ENCODE results near the gene ZNF337. TPM values are rescaled to one million over a fixed set of nuclear protein-coding genes. Genes with fewer than 3 reads are reported as not detected.
"Not testable (repeated sequence)": the region's sequence is repeated elsewhere in the genome, so short reads cannot be mapped to it uniquely, and the experiment has no call there.

The ZNF337 gene
- total and polyA plus RNA-seq, 3 experiments from 2014 or later: 12.5 to 15.4 (median 12.7) TPM

DNA sequence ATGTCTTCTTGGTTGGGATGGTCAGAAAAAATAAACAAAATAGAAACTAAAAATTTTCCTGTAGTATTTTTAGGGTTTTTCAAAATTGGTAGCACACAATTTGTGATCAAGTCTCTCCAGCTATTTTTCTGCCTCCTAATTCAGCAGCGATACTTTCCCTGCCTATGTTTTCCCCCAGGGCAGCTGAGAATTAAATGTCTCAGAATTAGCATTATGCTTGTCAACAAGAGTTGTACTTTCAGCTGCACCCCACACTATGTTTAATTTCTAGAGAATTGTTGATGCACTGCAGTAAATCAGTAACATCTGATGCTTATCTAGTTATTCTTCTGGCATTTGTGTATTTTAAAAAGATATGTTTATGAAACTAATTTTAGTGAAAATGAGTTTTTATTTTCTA, 34.2 kb upstream of the ZNF337 start:
- no peak overlapping the region for H3K4me3 ChIP-seq (ENCODE audit: low read length)
- CTCF ChIA-PET: no interaction called here
- Mint-ChIP-seq H3K4me1 (peaks cover 3 to 5% (median 4%) of the 10 kb centered on the region in 3 donors), H3K36me3 (peaks cover 5 to 18% (median 14%) of the 10 kb centered on the region in 3 donors), H3K27ac (no peak overlapping the region), H3K27me3 (no peaks in the 10 kb centered on the region), H3K4me3 (no peak overlapping the region), H3K9me3 (peaks cover 13 to 17% (median 17%) of the 10 kb centered on the region in 5 donors)
- H3K27me3 ChIP-seq (ENCODE audit: insufficient read depth, low read length, poor library complexity, severe bottlenecking): no peaks in the 10 kb centered on the region
- peaks cover under 1% of the 10 kb centered on the region for H3K4me1 ChIP-seq (ENCODE audit: insufficient read depth, low read length)
- DNase-seq: no peak
- no peaks in the 10 kb centered on the region for H3K36me3 ChIP-seq (ENCODE audit: insufficient read depth, low read length)
- H3K9me3 ChIP-seq (ENCODE audit: low read length): peaks cover 13% of the 10 kb centered on the region
- POLR2A ChIA-PET: no interaction called here
- no peak overlapping the region for H3K27ac ChIP-seq (ENCODE audit: low read depth, low read length)

DNA sequence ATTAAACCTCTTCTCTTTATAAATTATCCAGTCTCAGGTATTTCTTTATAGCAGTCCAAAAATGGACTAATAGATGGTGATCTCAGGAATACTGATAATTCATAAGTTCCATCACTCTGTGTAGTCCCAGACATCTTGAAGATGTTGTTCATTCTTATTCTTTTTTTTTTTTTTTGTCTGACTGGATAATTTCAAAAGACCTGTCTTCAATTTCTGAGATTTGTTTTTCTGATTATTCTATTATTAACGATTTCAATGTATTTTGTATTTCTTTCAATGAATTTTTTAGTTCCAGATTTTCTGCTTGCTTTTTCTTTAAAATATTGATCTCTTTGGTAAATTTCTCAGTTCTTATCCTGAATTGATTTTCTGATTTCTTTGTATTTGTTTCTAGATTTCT, 29.7 kb upstream of the ZNF337 start:
- H3K4me3 Mint-ChIP-seq: peak overlapping the region in 1 of 7 donors; percentile 50
- peaks cover 9 to 11% (median 10%) of the 10 kb centered on the region in 3 donors for H3K4me1 Mint-ChIP-seq
- no peak overlapping the region for H3K27ac ChIP-seq (ENCODE audit: low read depth, low read length)
- H3K4me3 ChIP-seq (ENCODE audit: low read length): no peak overlapping the region
- ChIA-PET POLR2A (no interaction called here), CTCF (no interaction called here)
- H3K36me3 ChIP-seq (ENCODE audit: insufficient read depth, low read length): no peaks in the 10 kb centered on the region
- DNase-seq: no peak
- no peaks in the 10 kb centered on the region for H3K27me3 Mint-ChIP-seq
- peaks cover 6% of the 10 kb centered on the region for H3K4me1 ChIP-seq (ENCODE audit: insufficient read depth, low read length)
- H3K27ac Mint-ChIP-seq: peak overlapping the region in 1 of 8 donors; percentile 9
- peaks cover 29 to 47% (median 33%) of the 10 kb centered on the region in 5 donors for H3K9me3 Mint-ChIP-seq
- H3K9me3 ChIP-seq (ENCODE audit: low read length): peaks cover 13% of the 10 kb centered on the region
- no peaks in the 10 kb centered on the region for H3K27me3 ChIP-seq (ENCODE audit: insufficient read depth, low read length, poor library complexity, severe bottlenecking)
- peaks cover 6 to 43% (median 24%) of the 10 kb centered on the region in 3 donors for H3K36me3 Mint-ChIP-seq

DNA sequence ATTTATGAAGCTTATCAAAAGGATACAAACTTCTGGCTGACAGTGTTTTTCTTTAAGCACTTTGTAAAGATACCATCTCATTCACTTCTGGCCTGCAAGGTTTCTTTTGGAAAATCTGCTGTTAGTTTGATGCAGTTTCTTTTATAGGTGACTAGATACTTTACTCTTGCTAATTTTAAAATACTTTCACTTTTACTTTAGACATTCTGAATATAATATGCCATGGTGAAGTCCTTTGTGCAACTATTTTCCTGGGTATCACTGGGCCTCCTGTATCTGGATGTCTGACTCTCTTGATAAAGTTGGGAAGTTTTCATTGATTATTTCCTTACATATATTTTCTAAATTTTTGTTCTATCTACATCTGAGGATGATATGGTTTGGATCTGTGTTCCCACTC, 29.0 kb upstream of the ZNF337 start:
- Histone ChIP-seq H3K27ac (ENCODE audit: low read depth, low read length) (no peak overlapping the region), H3K4me3 (ENCODE audit: low read length) (no peak overlapping the region), H3K4me1 (ENCODE audit: insufficient read depth, low read length) (peaks cover 6% of the 10 kb centered on the region), H3K27me3 (ENCODE audit: insufficient read depth, low read length, poor library complexity, severe bottlenecking) (no peaks in the 10 kb centered on the region), H3K9me3 (ENCODE audit: low read length) (peaks cover 16% of the 10 kb centered on the region), H3K36me3 (ENCODE audit: insufficient read depth, low read length) (no peaks in the 10 kb centered on the region)
- Mint-ChIP-seq H3K4me3 (peak overlapping the region in 2 of 7 donors; percentile 50 to 54), H3K9me3 (peaks cover 29 to 52% (median 33%) of the 10 kb centered on the region in 5 donors), H3K4me1 (peaks cover 10 to 11% (median 11%) of the 10 kb centered on the region in 3 donors), H3K27me3 (no peaks in the 10 kb centered on the region), H3K27ac (peak overlapping the region in 2 of 8 donors; percentile 53 to 64), H3K36me3 (peaks cover 6 to 43% (median 24%) of the 10 kb centered on the region in 3 donors)
- ChIA-PET POLR2A (no interaction called here), CTCF (no interaction called here)
- no peak for DNase-seq

DNA sequence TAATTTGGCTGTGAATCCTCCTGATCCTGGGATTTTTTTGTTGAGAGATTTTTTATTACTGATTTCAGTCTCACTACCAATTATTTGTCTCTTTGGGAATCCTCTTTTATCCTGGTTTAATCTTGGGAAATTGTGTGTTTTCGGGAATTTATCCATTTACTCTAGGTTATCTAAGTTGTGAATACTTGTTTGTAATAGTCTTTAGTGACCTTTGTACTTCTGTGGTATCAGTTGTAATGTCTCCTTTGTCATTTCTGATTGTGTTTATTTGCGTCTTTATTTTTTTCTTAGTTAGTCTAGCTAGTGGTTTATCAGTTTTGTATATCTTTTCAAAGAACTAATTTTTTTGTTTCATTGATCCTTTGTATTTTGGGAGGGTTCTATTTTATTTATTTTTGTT, 27.3 kb upstream of the ZNF337 start:
- H3K27ac Mint-ChIP-seq: no peak overlapping the region
- H3K9me3 Mint-ChIP-seq: peaks cover 29 to 56% (median 33%) of the 10 kb centered on the region in 5 donors
- Histone ChIP-seq H3K27me3 (ENCODE audit: insufficient read depth, low read length, poor library complexity, severe bottlenecking) (no peaks in the 10 kb centered on the region), H3K9me3 (ENCODE audit: low read length) (peaks cover 16% of the 10 kb centered on the region), H3K4me3 (ENCODE audit: low read length) (no peak overlapping the region), H3K27ac (ENCODE audit: low read depth, low read length) (no peak overlapping the region), H3K4me1 (ENCODE audit: insufficient read depth, low read length) (peaks cover 15% of the 10 kb centered on the region), H3K36me3 (ENCODE audit: insufficient read depth, low read length) (no peaks in the 10 kb centered on the region)
- no peak overlapping the region for H3K4me3 Mint-ChIP-seq
- peaks cover 19 to 26% (median 22%) of the 10 kb centered on the region in 3 donors for H3K4me1 Mint-ChIP-seq
- H3K36me3 Mint-ChIP-seq: peaks cover 6 to 43% (median 25%) of the 10 kb centered on the region in 3 donors
- ChIA-PET CTCF (no interaction called here), POLR2A (no interaction called here)
- H3K27me3 Mint-ChIP-seq: no peaks in the 10 kb centered on the region
- no peak for DNase-seq

DNA sequence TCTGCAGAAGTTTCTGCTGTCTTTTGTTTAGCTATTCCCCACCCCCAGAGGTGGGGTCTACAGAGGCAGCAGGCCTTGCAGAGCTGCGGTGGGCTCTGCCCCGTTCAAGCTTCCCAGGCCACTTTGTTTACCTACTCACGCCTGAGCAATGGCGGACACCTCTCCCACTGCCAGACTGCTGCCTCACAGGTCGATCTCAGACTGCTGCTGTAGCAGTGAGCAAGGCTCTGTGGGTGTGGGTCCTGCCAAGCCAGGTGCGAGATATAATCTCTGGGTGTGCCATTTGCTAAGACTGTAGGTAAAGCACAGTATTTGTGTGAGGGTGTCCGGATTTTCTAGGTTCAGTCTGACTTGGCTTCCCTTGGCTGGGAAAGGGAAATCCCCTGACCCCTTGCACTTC, 23.6 kb upstream of the ZNF337 start:
- Histone ChIP-seq H3K9me3 (ENCODE audit: low read length) (peaks cover 3% of the 10 kb centered on the region), H3K27ac (ENCODE audit: low read depth, low read length) (no peak overlapping the region), H3K4me3 (ENCODE audit: low read length) (no peak overlapping the region), H3K36me3 (ENCODE audit: insufficient read depth, low read length) (no peaks in the 10 kb centered on the region), H3K27me3 (ENCODE audit: insufficient read depth, low read length, poor library complexity, severe bottlenecking) (no peaks in the 10 kb centered on the region), H3K4me1 (ENCODE audit: insufficient read depth, low read length) (peaks cover 9% of the 10 kb centered on the region)
- CTCF ChIA-PET: no interaction called here
- peak overlapping the region in 2 of 8 donors; percentile 79 to 91 for H3K27ac Mint-ChIP-seq
- H3K27me3 Mint-ChIP-seq: no peaks in the 10 kb centered on the region
- H3K36me3 Mint-ChIP-seq: peaks cover 1 to 34% (median 8%) of the 10 kb centered on the region in 3 donors
- peaks cover 14 to 53% (median 21%) of the 10 kb centered on the region in 5 donors for H3K9me3 Mint-ChIP-seq
- H3K4me3 Mint-ChIP-seq: peak overlapping the region in 1 of 7 donors; percentile 83
- no peak for DNase-seq
- H3K4me1 Mint-ChIP-seq: peaks cover 15 to 28% (median 25%) of the 10 kb centered on the region in 3 donors
- POLR2A ChIA-PET: no interaction called here

DNA sequence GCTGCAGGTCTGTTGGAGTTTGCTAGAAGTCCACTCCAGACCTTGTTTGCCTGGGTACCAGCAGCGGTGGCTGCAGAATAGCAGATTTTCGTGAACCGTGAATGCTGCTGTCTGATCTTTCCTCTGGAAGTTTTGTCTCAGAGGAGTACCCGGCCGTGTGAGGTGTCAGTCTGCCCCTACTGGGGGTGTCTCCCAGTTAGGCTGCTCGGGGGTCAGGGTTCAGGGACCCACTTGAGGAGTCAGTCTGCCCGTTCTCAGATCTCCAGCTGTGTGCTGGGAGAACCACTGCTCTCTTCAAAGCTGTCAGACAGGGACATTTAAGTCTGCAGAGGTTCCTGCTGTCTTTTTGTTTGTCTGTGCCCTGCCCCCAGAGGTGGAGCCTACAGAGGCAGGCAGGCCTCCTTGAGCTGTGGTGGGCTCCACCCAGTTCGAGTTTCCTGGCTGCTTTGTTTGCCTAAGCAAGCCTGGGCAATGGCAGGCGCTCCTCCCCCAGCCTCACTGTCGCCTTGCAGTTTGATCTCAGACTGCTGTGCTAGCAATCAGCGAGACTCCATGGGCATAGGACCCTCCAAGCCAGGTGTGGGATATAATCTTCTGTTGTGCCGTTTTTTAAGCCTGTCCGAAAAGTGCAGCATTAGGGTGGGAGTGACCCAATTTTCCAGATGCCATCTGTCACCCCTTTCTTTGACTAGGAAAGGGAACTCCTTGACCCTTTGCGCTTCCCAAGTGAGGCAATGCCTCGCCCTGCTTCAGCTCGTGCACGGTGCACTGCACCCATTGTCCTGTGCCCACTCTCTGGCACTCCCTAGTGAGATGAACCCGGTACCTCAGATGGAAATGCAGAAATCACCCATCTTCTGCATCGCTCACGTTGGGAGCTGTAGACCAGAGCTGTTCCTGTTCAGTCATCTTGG, 22.5 kb upstream of the ZNF337 start:
- peaks cover 4 to 46% (median 15%) of the 10 kb centered on the region in 5 donors for H3K9me3 Mint-ChIP-seq
- POLR2A ChIA-PET; H3K27me3 ChIP-seq (ENCODE audit: insufficient read depth, low read length, poor library complexity, severe bottlenecking); H3K27ac ChIP-seq (ENCODE audit: low read depth, low read length); H3K27me3 Mint-ChIP-seq; H3K9me3 ChIP-seq (ENCODE audit: low read length); H3K4me1 ChIP-seq (ENCODE audit: insufficient read depth, low read length); H3K36me3 ChIP-seq (ENCODE audit: insufficient read depth, low read length); CTCF ChIA-PET: not testable (repeated sequence)
- peak overlapping the region; percentile 75 to 94 (median 78) for H3K27ac Mint-ChIP-seq
- peak overlapping the region; percentile 27 to 83 (median 73) for H3K4me3 Mint-ChIP-seq
- H3K4me1 Mint-ChIP-seq: peaks cover 14 to 27% (median 24%) of the 10 kb centered on the region in 3 donors
- peak in 4 of 5 donors; percentile 23 to 72 (median 63) for DNase-seq
- peaks cover 0 to 29% (median 8%) of the 10 kb centered on the region in 3 donors for H3K36me3 Mint-ChIP-seq
- H3K4me3 ChIP-seq (ENCODE audit: low read length): peak overlapping the region; percentile 36

DNA sequence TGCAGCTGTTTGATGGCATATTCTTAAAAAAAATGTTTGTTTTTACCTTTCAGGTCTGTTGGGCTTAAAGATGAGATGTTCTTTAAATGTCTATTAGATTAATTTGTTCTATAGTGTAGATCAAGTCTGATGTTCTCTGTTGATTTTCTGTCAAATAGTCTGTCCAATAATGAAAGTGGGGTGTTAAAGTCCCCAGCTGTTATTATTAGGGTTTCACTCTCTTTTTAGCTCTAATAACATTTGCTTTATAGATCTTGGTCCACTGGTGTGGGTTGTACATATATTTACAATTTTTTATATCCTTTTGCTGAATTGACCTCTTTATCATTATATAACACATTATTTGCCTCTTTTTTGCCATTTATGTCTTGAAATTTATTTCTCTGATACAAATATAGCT, 11.0 kb upstream of the ZNF337 start:
- H3K9me3 ChIP-seq (ENCODE audit: low read length): no peaks in the 10 kb centered on the region
- CTCF ChIA-PET: no interaction called here
- no peaks in the 10 kb centered on the region for H3K27me3 ChIP-seq (ENCODE audit: insufficient read depth, low read length, poor library complexity, severe bottlenecking)
- H3K36me3 Mint-ChIP-seq: peaks cover 1 to 51% (median 6%) of the 10 kb centered on the region in 3 donors
- H3K4me1 Mint-ChIP-seq: peaks cover 22 to 32% (median 23%) of the 10 kb centered on the region in 3 donors
- no peak for DNase-seq
- no peak overlapping the region for H3K27ac ChIP-seq (ENCODE audit: low read depth, low read length)
- H3K9me3 Mint-ChIP-seq: peaks cover 0 to 20% (median 5%) of the 10 kb centered on the region in 5 donors
- H3K36me3 ChIP-seq (ENCODE audit: insufficient read depth, low read length): no peaks in the 10 kb centered on the region
- peaks cover 20% of the 10 kb centered on the region for H3K4me1 ChIP-seq (ENCODE audit: insufficient read depth, low read length)
- H3K4me3 Mint-ChIP-seq: no peak overlapping the region
- peak overlapping the region in 2 of 8 donors; percentile 29 to 75 for H3K27ac Mint-ChIP-seq
- POLR2A ChIA-PET: no interaction called here
- H3K27me3 Mint-ChIP-seq: peaks cover 0 to 3% of the 10 kb centered on the region in 2 donors
- H3K4me3 ChIP-seq (ENCODE audit: low read length): no peak overlapping the region

DNA sequence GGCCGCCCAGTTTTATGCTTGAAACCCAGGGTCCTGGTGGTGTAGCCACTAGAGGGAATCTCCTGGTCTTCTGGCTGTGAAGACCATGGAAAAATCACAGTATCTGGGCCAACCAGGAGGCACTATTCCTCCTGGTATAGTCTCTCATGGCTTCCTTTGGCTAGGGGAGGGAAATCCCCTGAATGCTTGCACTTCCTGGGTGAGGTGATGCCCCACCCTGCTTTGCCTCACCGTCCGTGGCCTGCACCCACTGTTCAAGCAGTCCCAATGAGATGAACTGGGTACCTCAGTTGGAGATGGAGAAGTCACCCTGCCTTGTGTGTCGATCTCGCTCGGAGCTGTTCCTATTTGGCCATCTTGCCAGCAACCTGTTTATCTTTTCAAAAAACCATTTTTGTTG, 10.1 kb upstream of the ZNF337 start:
- H3K36me3 Mint-ChIP-seq: peaks cover 1 to 49% (median 2%) of the 10 kb centered on the region in 3 donors
- no peak overlapping the region for H3K27ac ChIP-seq (ENCODE audit: low read depth, low read length)
- no peaks in the 10 kb centered on the region for H3K27me3 ChIP-seq (ENCODE audit: insufficient read depth, low read length, poor library complexity, severe bottlenecking)
- H3K9me3 ChIP-seq (ENCODE audit: low read length): no peaks in the 10 kb centered on the region
- H3K9me3 Mint-ChIP-seq: peaks cover 0 to 13% (median 2%) of the 10 kb centered on the region in 5 donors
- peak in 3 of 5 donors; percentile 22 to 44 (median 31) for DNase-seq
- CTCF ChIA-PET: no interaction called here
- peak overlapping the region in 7 of 8 donors; percentile 58 to 94 (median 78) for H3K27ac Mint-ChIP-seq
- H3K4me1 ChIP-seq (ENCODE audit: insufficient read depth, low read length): peaks cover 20% of the 10 kb centered on the region
- H3K36me3 ChIP-seq (ENCODE audit: insufficient read depth, low read length): no peaks in the 10 kb centered on the region
- peaks cover 22 to 32% (median 23%) of the 10 kb centered on the region in 3 donors for H3K4me1 Mint-ChIP-seq
- peaks cover 0 to 4% of the 10 kb centered on the region in 2 donors for H3K27me3 Mint-ChIP-seq
- POLR2A ChIA-PET: interaction anchor here (0.7 kb wide), 1 partner anchor 743 kb away, joined by 4 read pairs; no protein-coding TSS in a partner anchor
- H3K4me3 ChIP-seq (ENCODE audit: low read length): no peak overlapping the region
- H3K4me3 Mint-ChIP-seq: peak overlapping the region in 5 of 7 donors; percentile 4 to 64 (median 53)
